IMR-90 (cell line): Measurements from ENCODE around the gene CXCR3. TPM values are rescaled to one million over a fixed set of nuclear protein-coding genes. Genes with fewer than 3 reads are reported as not detected.

Source experiments
- ATAC-seq: fragments of 200-7000 bp; cut with Tn5 transposase; 2 replicates; pipeline ENCODE4 v1.9.1; 2020; ENCODE audit warnings: low read depth, mild to moderate bottlenecking, moderate library complexity
- BruUV-seq: library from RNA; stranded (reverse); fragments of 400-500 nt; replicated peaks from 2 replicates; lab custom pipeline; 2021; lab: Mats Ljungman, UMichigan
- CTCF ChIA-PET: fragments of 300-600 bp; formaldehyde crosslinking; extraction: SDS; loops from one replicate; lab custom pipeline; 2021; ENCODE audit warnings: antibody characterized with exemption; lab: Yijun Ruan, JAX
- POLR2A ChIA-PET: fragments of 300-600 bp; sonication (Branson Sonifier 250); formaldehyde crosslinking; loops from one replicate; lab custom pipeline; 2022; ENCODE audit warnings: antibody characterized with exemption; ENCODE audit not compliant: unreplicated experiment; lab: Charles Lee
- DNase-seq: peaks from one replicate; pipeline ENCODE4 v3.0.0; 2013
- H2AFZ ChIP-seq: replicated peaks from 2 replicates; pipeline ENCODE3; 2013; ENCODE audit warnings: low read length, mild to moderate bottlenecking; ENCODE audit not compliant: poor library complexity
- H2AK5ac ChIP-seq: 2 replicates; pipeline ENCODE4 v1.6.1; 2013; ENCODE audit warnings: low read depth, low read length, inconsistent platforms
- H2AK9ac ChIP-seq: replicated peaks from 2 replicates; pipeline ENCODE3; 2013; ENCODE audit warnings: mild to moderate bottlenecking, low read depth, low read length, moderate library complexity; ENCODE audit not compliant: poor library complexity
- H2BK120ac ChIP-seq: 2 replicates; pipeline ENCODE4 v1.6.1; 2013; ENCODE audit warnings: low read depth, low read length, inconsistent platforms
- H2BK15ac ChIP-seq: 3 replicates; pipeline ENCODE4 v1.6.1; 2013; ENCODE audit warnings: low read depth, low read length, inconsistent platforms
- H2BK20ac ChIP-seq: 2 replicates; pipeline ENCODE4 v1.6.1; 2013; ENCODE audit warnings: low read depth, mild to moderate bottlenecking, inconsistent platforms, low read length, moderate library complexity
- H2BK5ac ChIP-seq: 2 replicates; pipeline ENCODE4 v1.6.1; 2013; ENCODE audit warnings: mild to moderate bottlenecking, low read depth, low read length, inconsistent platforms; ENCODE audit not compliant: poor library complexity, severe bottlenecking
- H3K14ac ChIP-seq: replicated peaks from 2 replicates; pipeline ENCODE4 v1.6.1; 2013; ENCODE audit warnings: low read depth, low read length, inconsistent platforms
- H3K18ac ChIP-seq: 2 replicates; pipeline ENCODE4 v1.6.1; 2013; ENCODE audit warnings: low read depth, low read length, control low read depth
- H3K23ac ChIP-seq: 2 replicates; pipeline ENCODE4 v1.6.1; 2013; ENCODE audit warnings: low read depth, low read length, inconsistent platforms
- H3K27ac ChIP-seq: 2 replicates; pipeline ENCODE4 v1.5.1; 2013; ENCODE audit warnings: mild to moderate bottlenecking, control low read depth, low read length; ENCODE audit not compliant: insufficient read depth
- H3K27me3 ChIP-seq: 2 replicates; pipeline ENCODE4 v1.6.1; 2013; ENCODE audit warnings: low read length; ENCODE audit not compliant: control insufficient read depth, insufficient read depth
- H3K36me3 ChIP-seq: 2 replicates; pipeline ENCODE4 v1.6.1; 2013; ENCODE audit warnings: low read length, mixed read lengths; ENCODE audit not compliant: control insufficient read depth, insufficient read depth
- H3K4ac ChIP-seq: 2 replicates; pipeline ENCODE4 v1.6.1; 2013; ENCODE audit warnings: low read depth, low read length, inconsistent platforms
- H3K4me1 ChIP-seq: 2 replicates; pipeline ENCODE4 v1.6.1; 2013; ENCODE audit warnings: low read length, mixed read lengths; ENCODE audit not compliant: control insufficient read depth, insufficient read depth
- H3K4me2 ChIP-seq: 2 replicates; pipeline ENCODE4 v1.6.1; 2013; ENCODE audit warnings: low read depth, mild to moderate bottlenecking, control low read depth, low read length, moderate library complexity
- H3K4me3 ChIP-seq: 2 replicates; pipeline ENCODE4 v1.5.1; 2013; ENCODE audit warnings: low read depth, mild to moderate bottlenecking, control low read depth, low read length, moderate library complexity; ENCODE audit not compliant: insufficient read depth
- H3K56ac ChIP-seq: 2 replicates; pipeline ENCODE4 v1.6.1; 2013; ENCODE audit warnings: low read length, inconsistent platforms; ENCODE audit not compliant: insufficient read depth; ENCODE audit errors: extremely low read depth
- H3K79me1 ChIP-seq, 2 experiments: 2 replicates each; pipeline ENCODE4 v1.6.1; 2013; ENCODE audit warnings: low read length in 2 of 2, inconsistent platforms in 1 of 2, low read depth in 1 of 2
- H3K9ac ChIP-seq: 2 replicates; pipeline ENCODE4 v1.6.1; 2013; ENCODE audit warnings: low read depth, low read length, control low read depth
- H3K9me1 ChIP-seq: 2 replicates; pipeline ENCODE4 v1.6.1; 2013; ENCODE audit warnings: low read length, inconsistent platforms; ENCODE audit not compliant: insufficient read depth
- H3K9me3 ChIP-seq: 2 replicates; pipeline ENCODE4 v1.6.1; 2013; ENCODE audit warnings: low read length; ENCODE audit not compliant: control insufficient read depth, insufficient read depth
- H4K20me1 ChIP-seq: 2 replicates; pipeline ENCODE4 v1.6.1; 2013; ENCODE audit warnings: low read length, inconsistent platforms; ENCODE audit not compliant: insufficient read depth
- H4K5ac ChIP-seq: 2 replicates; pipeline ENCODE4 v1.6.1; 2013; ENCODE audit warnings: mild to moderate bottlenecking, low read depth, low read length, control low read depth
- H4K8ac ChIP-seq, 2 experiments: 2 replicates each; pipeline ENCODE4 v1.6.1; 2013; ENCODE audit warnings: low read depth in 2 of 2, low read length in 2 of 2, control low read depth in 1 of 2, inconsistent platforms in 1 of 2
- H4K91ac ChIP-seq: 2 replicates; pipeline ENCODE4 v1.6.1; 2013; ENCODE audit warnings: low read depth, low read length, inconsistent platforms; ENCODE audit not compliant: insufficient read depth
- BHLHE40 ChIP-seq: fragments of 150-350 bp; IDR thresholded peaks from 2 replicates; pipeline ENCODE4 v1.6.1; 2016; ENCODE audit warnings: mild to moderate bottlenecking, low read depth, low read length
- CEBPB ChIP-seq: IDR thresholded peaks from 2 replicates; pipeline ENCODE4 v1.6.1; 2012; ENCODE audit warnings: low read depth, low read length, improper control_type of control experiment
- CHD1 ChIP-seq: IDR thresholded peaks from 2 replicates; pipeline ENCODE4 v1.6.1; 2012; ENCODE audit warnings: low read depth, low read length, improper control_type of control experiment
- CTCF ChIP-seq: conservative IDR thresholded peaks from 2 replicates; pipeline ENCODE4 v1.5.1; 2012; ENCODE audit warnings: mild to moderate bottlenecking, low read depth, low read length, improper control_type of control experiment
- FOS ChIP-seq: fragments of 150-350 bp; IDR thresholded peaks from 2 replicates; pipeline ENCODE4 v1.6.1; 2016; ENCODE audit warnings: low read depth, low read length
- MAFK ChIP-seq: IDR thresholded peaks from 2 replicates; pipeline ENCODE4 v1.6.1; 2012; ENCODE audit warnings: low read depth, low read length, improper control_type of control experiment
- MXI1 ChIP-seq: IDR thresholded peaks from 2 replicates; pipeline ENCODE4 v1.6.1; 2012; ENCODE audit warnings: low read depth, mild to moderate bottlenecking, low read length, moderate library complexity, borderline replicate concordance
- RCOR1 ChIP-seq: IDR thresholded peaks from 2 replicates; pipeline ENCODE4 v1.6.1; 2012; ENCODE audit warnings: mild to moderate bottlenecking, low read length, improper control_type of control experiment; ENCODE audit not compliant: insufficient replicate concordance
- RFX5 ChIP-seq: IDR thresholded peaks from 2 replicates; pipeline ENCODE4 v1.8.0; 2012; ENCODE audit warnings: low read depth, mild to moderate bottlenecking, low read length, moderate library complexity
- WGBS, 2 experiments: methylation state at CpG; one replicate each; pipeline versions ENCODE4 v1.1.5 to v1.1.7; 2013; ENCODE audit warnings: missing lambda C conversion rate in 2 of 2; ENCODE audit not compliant: insufficient read length in 1 of 2; ENCODE audit errors: extremely low coverage in 2 of 2; 5-methylcytosine and 5-hydroxymethylcytosine counted together
- dilution Hi-C: fragments of 300-500 bp; cut with HindIII; formaldehyde crosslinking; loops from one replicate; pipeline ENCODE4 v1.14.3; 2018; ENCODE audit warnings: low sequenced_read_pairs; ENCODE audit not compliant: unreplicated experiment
- in situ Hi-C: fragments of 300-500 bp; cut with MboI; formaldehyde crosslinking; loops from 3 replicates; pipeline ENCODE4 v1.14.3; 2019; ENCODE audit warnings: low sequenced_read_pairs, inconsistent platforms, mixed read lengths
- intact Hi-C: fragments of 100-400 bp; cut with micrococcal nuclease; formaldehyde crosslinking; loops from 2 replicates; pipeline ENCODE4 v1.10.0; 2022
- polyA plus RNA-seq, 3 experiments: library from polyadenylated mRNA; depleted of rRNA; stranded (reverse); fragments of >200 nt; gene quantifications; 2 replicates each; pipeline ENCODE4 v1.2.3, GENCODE V29; 2012; ENCODE audit warnings: low replicate concordance in 1 of 3
- total RNA-seq: library from RNA; depleted of rRNA; stranded (reverse); fragments of >200 nt; gene quantifications from 2 replicates; pipeline ENCODE4 v1.2.3, GENCODE V29; 2012

CXCR3 gene
- total and polyA plus RNA-seq, 2 of the 4 experiments (the other 2 are of a cell fraction), result not detected

DNA sequence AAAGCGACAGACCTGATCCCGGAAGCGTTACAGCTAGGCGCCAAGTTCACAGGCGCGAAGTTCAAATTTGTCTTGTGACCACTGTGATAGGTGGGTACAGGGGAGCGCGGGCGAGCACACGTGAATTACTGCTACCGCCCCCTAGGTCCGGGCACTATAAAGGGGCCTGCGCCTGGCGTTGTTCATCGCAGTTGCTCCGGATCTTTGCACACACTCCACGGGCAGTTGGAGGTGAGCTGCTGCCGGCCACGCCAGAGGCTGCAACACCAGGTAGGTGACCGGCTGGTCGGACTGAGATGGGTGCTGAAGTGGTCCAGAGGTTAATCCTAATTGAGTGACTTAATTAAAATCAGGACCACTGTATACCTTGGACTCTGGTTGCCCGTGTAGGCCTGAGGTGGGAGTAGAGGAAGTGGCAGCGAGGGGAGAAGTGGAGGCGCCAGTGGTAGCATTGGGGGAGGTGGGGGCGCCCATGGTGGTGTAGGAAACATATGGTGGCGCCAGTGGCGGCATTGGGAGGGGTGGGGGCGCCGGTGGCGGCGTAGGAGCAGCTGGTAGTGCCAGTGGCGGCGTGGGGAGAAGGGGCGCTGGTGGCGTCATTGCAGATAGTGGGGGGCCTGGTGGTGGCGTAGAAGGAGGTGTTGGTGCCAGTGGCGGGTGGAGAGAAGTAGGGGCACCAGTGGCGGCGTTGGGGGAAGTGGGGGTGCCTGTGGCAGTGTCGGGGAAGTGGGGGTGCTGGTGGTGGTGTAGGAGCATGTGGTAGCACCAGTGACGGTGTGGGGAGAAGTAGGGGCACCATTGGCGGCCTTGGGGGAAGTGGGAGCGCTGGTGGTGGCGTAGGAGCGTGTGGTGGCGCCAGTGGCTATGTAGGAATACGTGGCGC, 39.8 kb downstream of the CXCR3 start, which contains the start of gene GCNA:
Gene GCNA (plus strand): TSS at position 185 of the 883 bp plus-strand sequence. CDS start 2,385 bp downstream, outside the sequence.
- Histone ChIP-seq H4K91ac (no peak within 1 kb of the TSS), H3K4me1 (no peaks in the 10 kb centered on the region), H4K5ac (no peak within 1 kb of the TSS), H2BK120ac (no peak within 1 kb of the TSS), H2BK5ac (no peak within 1 kb of the TSS), H2BK15ac (no peak within 1 kb of the TSS), H3K36me3 (peaks cover 8% of the 10 kb centered on the region), H3K23ac (no peak within 1 kb of the TSS), H2AK5ac (no peak within 1 kb of the TSS), H3K14ac (no peak within 1 kb of the TSS), H3K4me3 (no peak within 1 kb of the TSS), H4K20me1 (no peaks in the 10 kb centered on the region; the same call in 1 of the 2 replicates), H3K4ac (no peak within 1 kb of the TSS), H3K4me2 (no peak within 1 kb of the TSS), H4K8ac (no peak within 1 kb of the TSS), H3K27ac (no peak within 1 kb of the TSS), H2BK20ac (no peak within 1 kb of the TSS), H2AK9ac (peak within 1 kb of the TSS; percentile 24), H3K9me3 (no peaks in the 10 kb centered on the region), H3K27me3 (no peaks in the 10 kb centered on the region; the same call in 1 of the 2 replicates), H3K9ac (no peak within 1 kb of the TSS), H3K9me1 (no peaks in the 10 kb centered on the region), H3K79me1 (peaks cover 0 to 7% of the 10 kb centered on the region in 2 experiments; a peak in 2 of 4 replicates), H3K56ac (no peak within 1 kb of the TSS), H3K18ac (no peak within 1 kb of the TSS), H2AFZ (no peak within 1 kb of the TSS)
- no peak for DNase-seq
- dilution Hi-C loops, result no loop called here
- CTCF ChIA-PET, result no interaction called here
- POLR2A ChIA-PET, result no interaction called here
- no peak for ATAC-seq
- intact Hi-C loops, result loop anchor here (10.0 kb wide), 1 partner anchor 194 kb away; no protein-coding TSS in a partner anchor
- no peak for TF ChIP-seq CEBPB
- no peak for TF ChIP-seq BHLHE40
- TF ChIP-seq MXI1, result no peak
- TF ChIP-seq MAFK, result no peak
- TF ChIP-seq RCOR1, result no peak
- TF ChIP-seq RFX5, result no peak
- TF ChIP-seq CHD1, result no peak
- TF ChIP-seq FOS, result no peak
- TF ChIP-seq CTCF, result no peak
- WGBS, 2 experiments, result 93% methylated on average over 16 of the region's 48 CpGs; no CpG with 5 or more reads in 1 of the 2 experiments
- BruUV-seq, result no TSS peak
- in situ Hi-C loops, result no loop called here
